Neuron (in vitro differentiated cells): Measurements from ENCODE around the gene SORCS3.

Experiments used
- H2AFZ ChIP-seq: one replicate; pipeline ENCODE4 v1.6.1; 2013; ENCODE audit warnings: low read depth, mild to moderate bottlenecking, inconsistent platforms, low read length, moderate library complexity
- H3K27me3 ChIP-seq: one replicate; pipeline ENCODE4 v1.6.1; 2013; ENCODE audit warnings: low read length; ENCODE audit not compliant: insufficient read depth
- H3K36me3 ChIP-seq: one replicate; pipeline ENCODE4 v1.6.1; 2013; ENCODE audit warnings: low read length; ENCODE audit not compliant: insufficient read depth
- H3K4me1 ChIP-seq: one replicate; pipeline ENCODE4 v1.6.1; 2013; ENCODE audit warnings: low read length; ENCODE audit not compliant: insufficient read depth
- H3K4me3 ChIP-seq: 2 replicates; pipeline ENCODE4 v1.5.1; 2013; ENCODE audit warnings: mild to moderate bottlenecking, low read length, moderate library complexity
- H3K9me3 ChIP-seq: one replicate; pipeline ENCODE4 v1.6.1; 2013; ENCODE audit warnings: low read length

SORCS3 gene

DNA sequence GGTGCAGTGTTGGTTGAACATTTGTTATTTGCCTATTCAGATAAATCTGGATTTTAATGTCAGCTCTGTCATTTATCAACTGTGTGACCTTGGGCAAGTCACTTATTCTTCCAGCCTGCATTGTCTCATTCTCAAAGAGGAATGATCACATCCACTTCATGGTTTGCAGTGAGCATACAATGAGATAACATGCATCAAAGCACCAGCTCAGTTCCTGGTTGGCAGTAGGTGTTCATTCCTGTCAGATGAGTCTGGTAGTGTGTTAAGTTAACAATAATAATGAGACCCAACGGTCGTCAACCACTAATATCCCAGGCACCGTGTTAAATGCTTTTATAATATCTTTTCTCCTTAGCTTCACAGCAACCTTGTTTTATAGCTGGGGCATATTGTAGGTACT is 137.3 kb downstream of the SORCS3 start:
- no peaks in the 10 kb centered on the region for H3K4me1 ChIP-seq

DNA sequence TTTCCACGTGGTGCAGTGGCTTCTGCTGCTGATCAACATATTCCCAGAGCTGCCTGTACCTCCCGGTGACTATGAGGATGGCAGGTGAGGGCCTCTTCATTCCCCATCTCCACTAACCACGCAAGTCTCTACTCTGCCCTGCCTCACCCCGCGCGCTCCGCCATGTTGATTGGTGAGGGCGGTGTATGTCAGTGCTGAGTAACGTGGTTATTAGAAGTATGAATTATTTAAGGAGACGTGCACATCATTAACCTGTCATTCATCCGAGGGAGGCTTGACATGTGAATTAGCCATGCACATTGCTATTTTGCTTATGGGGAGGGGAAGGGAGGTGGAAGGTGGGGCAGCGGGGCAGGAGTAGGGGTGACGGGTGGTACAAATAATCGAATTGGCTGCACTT is 138.6 kb downstream of the SORCS3 start:
- H3K4me1 ChIP-seq, result no peaks in the 10 kb centered on the region
- H3K9me3 ChIP-seq, result no peaks in the 10 kb centered on the region
- no peak overlapping the region for H2AFZ ChIP-seq
- no peak overlapping the region for H3K4me3 ChIP-seq
- H3K27me3 ChIP-seq, result peaks cover under 1% of the 10 kb centered on the region
- H3K36me3 ChIP-seq, result no peaks in the 10 kb centered on the region

More for the DNA sequence above, 137.3 kb downstream of the SORCS3 start:
- no peak overlapping the region for H3K4me3 ChIP-seq
- H3K27me3 ChIP-seq, result peaks cover 3% of the 10 kb centered on the region
- H3K36me3 ChIP-seq, result no peaks in the 10 kb centered on the region
- H2AFZ ChIP-seq, result no peak overlapping the region
- no peaks in the 10 kb centered on the region for H3K9me3 ChIP-seq

DNA sequence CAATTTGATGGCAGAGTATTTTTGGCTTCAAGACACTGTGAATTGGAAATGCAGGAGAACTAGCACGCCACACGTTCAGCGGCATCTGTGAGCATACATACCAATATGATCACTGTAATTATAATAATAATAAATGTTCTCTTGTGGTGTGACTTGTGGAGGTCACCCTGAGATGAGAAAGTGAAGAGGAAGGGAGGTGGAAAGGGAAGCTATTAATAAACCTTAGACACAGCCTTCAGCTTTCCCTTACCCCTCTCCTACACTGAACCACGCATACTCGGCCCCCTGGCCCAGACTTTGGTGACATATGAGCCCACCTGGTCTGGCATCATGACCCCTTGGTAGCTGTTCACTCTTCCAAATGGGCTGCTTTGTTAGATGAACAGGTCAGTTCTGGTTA is 139.1 kb downstream of the SORCS3 start:
- H3K4me1 ChIP-seq, result no peaks in the 10 kb centered on the region
- H3K4me3 ChIP-seq, result no peak overlapping the region
- no peaks in the 10 kb centered on the region for H3K27me3 ChIP-seq
- no peak overlapping the region for H2AFZ ChIP-seq
- no peaks in the 10 kb centered on the region for H3K36me3 ChIP-seq
- no peaks in the 10 kb centered on the region for H3K9me3 ChIP-seq

DNA sequence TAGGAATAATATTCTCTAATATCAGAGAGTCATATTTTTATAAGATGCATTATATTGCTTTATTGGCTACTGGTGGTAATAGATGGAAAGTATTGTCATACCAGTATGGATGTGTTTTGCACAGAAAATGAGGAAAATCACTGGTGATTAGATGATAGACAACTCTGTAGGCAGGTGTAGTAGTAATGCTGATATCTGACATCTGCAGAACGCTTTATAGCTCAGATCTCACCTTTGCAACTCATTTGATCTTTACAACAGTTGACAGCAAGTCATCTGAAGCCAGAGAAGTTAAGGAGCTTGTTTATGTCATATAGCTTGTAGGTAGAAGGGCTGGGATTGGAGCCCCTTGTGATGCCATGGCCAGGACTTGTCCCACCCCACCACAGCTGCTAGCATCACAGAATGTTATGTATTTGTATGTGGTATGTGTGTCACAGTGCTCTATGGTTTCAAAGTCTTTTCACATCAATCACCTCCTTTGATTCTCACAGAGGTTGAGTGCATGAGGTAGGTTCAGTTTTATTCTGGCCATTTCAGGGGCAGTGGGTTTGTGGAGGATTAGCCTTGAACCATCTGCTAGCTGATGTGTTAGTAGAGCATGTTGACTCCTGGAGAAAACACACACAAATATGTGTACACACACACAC is 140.0 kb downstream of the SORCS3 start:
- H3K4me3 ChIP-seq, result no peak overlapping the region
- no peaks in the 10 kb centered on the region for H3K36me3 ChIP-seq
- no peaks in the 10 kb centered on the region for H3K27me3 ChIP-seq
- no peak overlapping the region for H2AFZ ChIP-seq
- no peaks in the 10 kb centered on the region for H3K9me3 ChIP-seq
- H3K4me1 ChIP-seq, result no peaks in the 10 kb centered on the region

DNA sequence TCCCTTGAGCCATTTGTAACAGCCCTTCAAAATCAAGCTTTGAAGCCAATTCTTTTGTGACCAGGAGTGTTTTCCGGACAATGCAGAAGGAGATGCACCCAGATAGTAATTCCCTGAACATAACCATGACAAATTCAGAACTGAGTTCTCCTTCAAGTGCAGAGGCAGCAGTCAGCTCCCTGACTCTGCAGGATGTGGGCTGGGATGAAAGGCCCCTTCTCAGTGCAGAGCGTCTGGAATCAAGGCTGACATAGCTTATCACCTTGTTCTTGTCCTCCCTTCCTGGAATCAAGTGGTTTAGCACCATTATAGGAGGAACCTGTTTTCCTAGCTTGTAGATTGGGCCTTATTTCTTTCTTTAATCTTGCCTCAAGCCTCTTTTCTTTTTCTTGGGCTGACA is 143.4 kb downstream of the SORCS3 start:
- Histone ChIP-seq H3K4me3 (no peak overlapping the region), H2AFZ (no peak overlapping the region), H3K9me3 (no peaks in the 10 kb centered on the region), H3K27me3 (no peaks in the 10 kb centered on the region), H3K36me3 (no peaks in the 10 kb centered on the region), H3K4me1 (no peaks in the 10 kb centered on the region)

DNA sequence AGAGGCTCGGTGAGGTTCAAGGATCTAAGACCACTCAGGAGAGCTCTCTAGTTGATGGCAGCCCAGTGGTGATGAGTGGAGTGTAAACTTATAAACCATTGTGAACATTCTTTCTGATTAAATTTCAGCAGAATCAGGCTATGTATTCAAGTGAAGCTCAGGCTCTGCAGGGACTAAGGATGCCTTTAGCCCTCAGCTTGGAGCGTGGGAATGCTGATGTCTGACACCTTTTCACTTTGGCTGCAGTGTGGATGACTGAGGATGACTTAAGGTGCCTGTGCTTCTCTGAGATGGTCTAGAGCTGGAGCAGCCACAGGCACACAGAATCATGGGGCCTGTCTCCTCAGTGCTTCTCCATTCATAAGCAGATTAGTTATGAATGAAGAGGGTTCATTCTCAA is 150.4 kb downstream of the SORCS3 start:
- no peaks in the 10 kb centered on the region for H3K36me3 ChIP-seq
- H3K27me3 ChIP-seq, result no peaks in the 10 kb centered on the region
- H3K4me3 ChIP-seq, result no peak overlapping the region
- H3K4me1 ChIP-seq, result no peaks in the 10 kb centered on the region
- H2AFZ ChIP-seq, result no peak overlapping the region
- no peaks in the 10 kb centered on the region for H3K9me3 ChIP-seq

DNA sequence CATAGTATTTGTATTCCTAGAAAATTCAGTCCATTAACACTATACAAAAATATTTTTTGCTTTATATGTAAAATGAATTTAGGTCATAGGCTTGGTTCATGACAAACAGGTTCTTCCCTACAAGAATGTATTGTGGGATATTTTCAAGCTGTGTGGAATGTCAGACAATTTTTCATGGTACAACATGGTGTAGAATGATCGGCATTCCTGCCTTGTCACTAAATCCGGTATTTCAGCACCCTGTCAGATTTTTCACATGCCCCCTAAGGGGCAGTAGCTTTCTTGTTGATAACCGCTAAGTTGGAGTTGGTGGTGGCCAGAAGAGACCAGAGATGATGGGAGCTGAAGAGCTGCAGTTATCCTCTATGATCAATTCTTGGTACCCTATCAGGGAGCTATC is 154.3 kb downstream of the SORCS3 start:
- H3K4me3 ChIP-seq, result no peak overlapping the region
- no peaks in the 10 kb centered on the region for H3K27me3 ChIP-seq

DNA sequence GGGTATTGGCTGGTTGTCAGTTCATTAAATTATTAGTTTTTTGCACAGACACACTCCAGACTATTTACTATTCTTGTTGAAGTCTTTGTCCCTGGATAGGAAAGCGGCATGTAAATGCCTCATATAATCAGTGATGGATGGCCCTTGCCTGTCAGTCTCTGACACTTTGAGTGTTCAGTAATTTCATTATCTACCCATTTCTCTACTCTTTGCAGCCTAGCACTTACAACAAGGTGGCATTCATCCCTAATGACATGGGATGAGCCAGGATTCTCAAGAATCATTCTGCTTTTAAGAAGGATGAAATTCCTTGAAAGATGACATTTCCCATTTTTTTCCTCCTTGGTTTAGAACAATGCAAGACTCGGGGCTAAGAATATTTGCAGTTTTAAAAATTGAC is 155.7 kb downstream of the SORCS3 start:
- Histone ChIP-seq H2AFZ (no peak overlapping the region), H3K4me1 (no peaks in the 10 kb centered on the region), H3K27me3 (no peaks in the 10 kb centered on the region), H3K9me3 (no peaks in the 10 kb centered on the region), H3K36me3 (no peaks in the 10 kb centered on the region), H3K4me3 (no peak overlapping the region)

More for the DNA sequence above, 154.3 kb downstream of the SORCS3 start:
- no peaks in the 10 kb centered on the region for H3K4me1 ChIP-seq
- H3K36me3 ChIP-seq, result no peaks in the 10 kb centered on the region
- no peaks in the 10 kb centered on the region for H3K9me3 ChIP-seq
- no peak overlapping the region for H2AFZ ChIP-seq

DNA sequence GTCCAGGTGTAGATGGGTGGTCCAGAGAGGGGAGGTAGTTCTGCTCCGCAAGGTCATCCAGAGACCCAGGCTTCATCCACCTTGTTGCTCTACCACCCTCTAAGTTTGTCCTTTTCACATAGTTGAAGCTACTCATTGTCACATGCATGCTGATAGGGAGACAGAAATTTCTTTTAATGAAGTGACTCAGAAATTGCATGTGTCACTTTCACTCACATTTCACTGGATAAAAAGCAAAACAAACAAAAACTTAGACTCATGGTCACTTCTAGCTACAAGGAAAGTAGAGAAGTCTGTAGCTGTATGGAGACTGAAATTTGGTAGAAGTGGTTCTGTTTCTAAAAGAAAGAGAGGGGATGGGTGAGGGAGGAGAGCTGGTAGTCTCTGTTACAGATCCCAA is 161.9 kb downstream of the SORCS3 start:
- Histone ChIP-seq H2AFZ (no peak overlapping the region), H3K4me3 (no peak overlapping the region), H3K9me3 (no peaks in the 10 kb centered on the region), H3K27me3 (no peaks in the 10 kb centered on the region), H3K36me3 (no peaks in the 10 kb centered on the region), H3K4me1 (no peaks in the 10 kb centered on the region)

DNA sequence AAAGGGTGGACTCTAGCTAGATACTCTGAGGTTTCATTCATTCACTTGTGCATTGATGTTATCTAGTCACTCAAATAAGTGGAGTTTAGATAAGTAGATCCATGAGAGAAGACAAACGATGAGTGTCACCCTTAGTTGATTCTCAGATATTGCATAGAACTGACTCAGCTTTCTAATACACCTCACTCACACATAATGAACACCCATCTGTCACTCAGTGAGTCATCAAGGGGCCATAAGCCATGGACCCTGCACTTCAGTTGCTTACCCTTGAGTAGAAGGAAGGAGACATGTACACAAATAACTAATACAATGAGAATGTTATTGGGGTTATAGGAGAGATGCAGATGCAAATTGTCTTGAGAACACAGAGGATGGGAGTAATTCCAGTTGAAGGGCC is 163.8 kb downstream of the SORCS3 start:
- no peaks in the 10 kb centered on the region for H3K4me1 ChIP-seq
- H2AFZ ChIP-seq, result no peak overlapping the region
- no peaks in the 10 kb centered on the region for H3K27me3 ChIP-seq
- H3K9me3 ChIP-seq, result peaks cover 2% of the 10 kb centered on the region
- H3K4me3 ChIP-seq, result no peak overlapping the region
- H3K36me3 ChIP-seq, result no peaks in the 10 kb centered on the region

DNA sequence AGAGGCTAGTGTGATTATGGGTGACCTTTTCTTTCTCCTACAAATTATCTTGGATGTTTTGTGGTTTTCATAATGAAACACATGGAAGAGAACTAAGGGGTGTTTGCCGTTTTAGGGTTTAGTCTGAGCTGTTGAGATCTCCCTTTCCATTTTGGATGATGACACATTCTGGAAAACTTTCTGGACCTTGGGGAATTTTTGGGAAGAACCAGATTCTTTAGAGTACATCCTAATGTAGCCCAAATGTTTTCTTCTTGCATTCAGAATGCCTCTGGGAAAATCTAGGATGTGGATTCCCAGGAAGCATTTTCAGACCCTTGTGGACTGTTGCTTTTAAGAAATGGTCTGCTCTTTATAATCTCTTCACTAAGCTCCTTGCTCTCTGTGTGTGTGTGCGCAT is 165.7 kb downstream of the SORCS3 start:
- Histone ChIP-seq H3K9me3 (peaks cover 2% of the 10 kb centered on the region), H2AFZ (no peak overlapping the region), H3K36me3 (no peaks in the 10 kb centered on the region), H3K4me1 (no peaks in the 10 kb centered on the region), H3K4me3 (no peak overlapping the region), H3K27me3 (no peaks in the 10 kb centered on the region)

DNA sequence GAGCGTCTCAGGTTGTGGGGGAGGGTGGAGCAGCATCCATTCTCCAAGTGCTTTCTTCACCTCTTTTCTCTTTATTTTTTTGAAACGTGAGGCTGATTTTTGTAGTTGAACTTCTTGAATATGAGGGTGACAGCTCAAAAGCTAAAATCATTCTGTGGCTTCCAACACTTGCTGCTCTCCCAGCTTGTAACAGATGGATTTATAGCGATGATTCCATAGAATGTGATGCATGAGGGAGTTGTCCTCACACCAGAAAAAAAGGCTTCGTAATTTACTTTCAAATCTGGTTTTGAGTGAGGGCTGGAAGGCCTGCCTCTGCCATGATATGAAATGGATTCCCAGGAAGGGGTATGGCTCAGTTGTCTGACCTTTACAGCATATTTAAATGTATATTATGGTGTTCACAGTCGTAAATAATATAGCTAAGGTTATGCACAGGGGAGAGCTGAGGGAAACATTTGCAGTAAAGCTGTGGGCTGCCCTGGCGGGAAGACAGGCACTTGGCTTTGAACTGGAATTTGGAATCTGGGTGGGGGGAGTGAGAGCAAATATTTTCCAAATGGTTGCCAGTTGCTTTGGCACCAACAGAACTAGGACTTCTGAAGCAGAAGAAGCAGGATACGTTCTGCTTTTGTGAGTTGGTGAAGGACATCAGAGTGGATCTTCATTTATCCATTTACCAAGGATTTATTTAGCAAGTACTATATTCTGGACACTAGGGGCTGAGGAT is 166.7 kb downstream of the SORCS3 start:
- H3K36me3 ChIP-seq, result no peaks in the 10 kb centered on the region
- H2AFZ ChIP-seq, result no peak overlapping the region
- no peak overlapping the region for H3K4me3 ChIP-seq
- H3K4me1 ChIP-seq, result no peaks in the 10 kb centered on the region
- peaks cover 2% of the 10 kb centered on the region for H3K9me3 ChIP-seq
- no peaks in the 10 kb centered on the region for H3K27me3 ChIP-seq

DNA sequence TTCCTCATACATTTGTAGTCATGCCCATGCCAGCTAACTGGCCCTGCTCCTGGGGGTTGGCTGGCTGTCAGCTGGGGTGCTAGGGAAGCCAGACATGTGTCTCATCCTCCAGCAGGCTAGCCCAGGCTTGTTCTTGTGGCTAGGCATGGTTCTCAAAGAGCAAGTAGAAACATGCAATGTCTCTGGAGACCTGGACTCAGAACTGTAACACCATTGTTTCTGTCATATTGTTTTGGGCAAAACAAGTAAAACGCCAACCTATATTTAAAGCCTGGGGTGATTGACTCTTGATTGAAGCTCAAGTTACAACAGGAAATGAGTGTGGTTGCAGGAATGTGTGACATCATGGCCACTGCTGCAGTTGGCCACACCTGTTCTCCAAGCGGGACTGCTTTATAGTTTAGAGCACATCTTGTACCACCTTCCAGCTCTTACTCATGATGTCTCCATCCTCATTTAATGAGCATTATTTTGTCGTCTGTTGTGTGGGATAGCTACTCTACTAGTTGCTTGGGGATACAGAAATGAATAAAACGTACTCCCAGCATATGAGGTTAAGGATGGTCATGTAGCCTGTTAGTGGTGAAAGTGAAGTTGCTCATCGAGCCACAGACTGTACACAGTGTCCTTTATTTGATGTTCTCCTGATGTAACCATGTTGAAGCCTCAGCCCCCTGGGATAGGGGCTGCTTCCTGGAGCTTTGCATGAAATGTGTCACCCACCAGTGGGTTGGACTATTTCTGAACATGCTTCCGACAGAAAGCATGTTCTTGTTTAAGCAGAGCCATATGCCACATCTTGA is 168.4 kb downstream of the SORCS3 start:
- H3K27me3 ChIP-seq, result no peaks in the 10 kb centered on the region
- no peaks in the 10 kb centered on the region for H3K36me3 ChIP-seq
- H2AFZ ChIP-seq, result no peak overlapping the region
- no peaks in the 10 kb centered on the region for H3K4me1 ChIP-seq
- H3K9me3 ChIP-seq, result peaks cover 2% of the 10 kb centered on the region
- no peak overlapping the region for H3K4me3 ChIP-seq
